SW480 (cell line): ENCODE measurements around the gene DRAP1.
"Not testable (repeated sequence)": the region's sequence is repeated elsewhere in the genome, so short reads cannot be mapped to it uniquely, and the experiment has no call there.

Source experiments
- DNase-seq: peaks from one replicate; pipeline ENCODE4 v3.0.0-alpha.2; 2016; ENCODE audit warnings: low spot score

The DRAP1 gene

GRCh38 chr11:65931773-65932557 is 12.7 kb downstream of the DRAP1 start:
- DNase-seq = no peak

GRCh38 chr11:65932558-65932919 is 13.3 kb downstream of the DRAP1 start:
- DNase-seq = no peak

- DNase-seq = no peak
Measured at GRCh38 chr11:65934014-65934413, 14.8 kb downstream of the DRAP1 start.

- no peak for DNase-seq
Measured at GRCh38 chr11:65937766-65938165, 18.5 kb downstream of the DRAP1 start.

- no peak for DNase-seq
Measured at GRCh38 chr11:65941720-65942310, 22.6 kb downstream of the DRAP1 start.

DNA sequence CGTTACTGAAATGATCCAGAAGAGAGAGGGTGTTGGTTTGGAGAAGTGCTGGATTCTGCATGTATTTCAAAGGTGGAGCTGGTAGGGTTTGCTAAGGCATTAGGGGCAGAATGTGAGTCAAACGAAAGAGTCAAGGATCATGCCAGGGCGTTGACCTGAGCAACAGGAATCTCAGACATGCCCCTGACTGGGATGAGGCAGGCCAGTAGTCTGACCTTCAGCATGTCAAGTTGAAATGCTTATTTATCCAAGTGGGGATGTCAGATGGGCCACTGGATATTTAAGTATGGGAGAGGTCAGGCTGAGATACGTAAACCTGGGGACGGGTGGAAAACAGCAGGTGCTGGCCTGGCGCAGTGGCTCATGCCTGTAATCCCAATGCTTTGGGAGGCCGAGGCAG is 23.3 kb downstream of the DRAP1 start:
- no peak for DNase-seq

- DNase-seq = no peak
Measured at GRCh38 chr11:65944191-65944590, 25.0 kb downstream of the DRAP1 start.

DNA sequence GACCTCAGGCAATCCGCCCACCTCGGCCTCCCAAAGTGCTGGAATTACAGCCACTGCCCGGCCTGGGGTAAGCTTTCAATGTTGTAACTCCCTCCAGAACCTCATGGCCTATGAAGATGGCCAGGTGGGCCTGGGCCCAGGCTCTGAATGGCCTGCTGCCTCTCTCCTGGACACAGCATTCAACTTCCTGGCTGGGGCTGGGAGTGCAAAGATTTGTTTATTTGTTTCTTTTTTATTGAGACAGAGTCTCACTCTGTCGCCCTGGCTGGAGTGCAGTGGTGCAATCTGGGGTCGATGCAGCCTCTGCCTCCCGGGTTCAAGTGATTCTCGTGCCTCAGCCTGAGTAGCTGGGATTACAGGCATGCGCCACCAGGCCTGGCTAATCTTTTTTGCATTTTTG is 25.5 kb downstream of the DRAP1 start:
- no peak for DNase-seq

- DNase-seq = no peak
Measured at GRCh38 chr11:65945430-65945911, 26.2 kb downstream of the DRAP1 start, which contains the start of gene TSGA10IP. TSS of gene TSGA10IP (plus strand) at chr11:65945480. CDS start at chr11:65945676, 196 bp downstream.

GRCh38 chr11:65945941-65946558 is 26.8 kb downstream of the DRAP1 start:
- DNase-seq = no peak

DNA sequence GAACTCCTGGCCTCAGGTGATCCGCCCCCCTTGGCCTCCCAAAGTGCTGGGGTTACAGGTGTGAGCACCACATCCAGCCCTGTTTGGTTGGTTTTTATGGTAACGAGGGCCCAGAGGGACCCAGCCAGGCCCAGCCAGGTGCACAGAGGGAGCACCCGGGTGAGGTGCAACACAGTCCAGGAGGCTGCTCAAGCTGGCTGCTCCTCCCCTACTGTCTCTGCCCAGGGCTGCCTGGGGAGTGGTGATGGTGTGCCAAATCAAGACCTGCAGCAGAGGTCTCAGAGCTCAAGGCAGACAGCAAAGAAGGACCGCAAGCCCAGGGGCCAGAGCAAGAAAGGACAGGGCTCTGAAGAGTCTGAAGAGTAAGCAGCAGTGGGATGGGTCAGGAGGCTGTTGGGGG is 27.4 kb downstream of the DRAP1 start:
- DNase-seq = no peak

GRCh38 chr11:65947133-65947532 is 27.9 kb downstream of the DRAP1 start:
- DNase-seq = no peak

- no peak for DNase-seq
Measured at GRCh38 chr11:65947603-65948125, 28.4 kb downstream of the DRAP1 start.

DNA sequence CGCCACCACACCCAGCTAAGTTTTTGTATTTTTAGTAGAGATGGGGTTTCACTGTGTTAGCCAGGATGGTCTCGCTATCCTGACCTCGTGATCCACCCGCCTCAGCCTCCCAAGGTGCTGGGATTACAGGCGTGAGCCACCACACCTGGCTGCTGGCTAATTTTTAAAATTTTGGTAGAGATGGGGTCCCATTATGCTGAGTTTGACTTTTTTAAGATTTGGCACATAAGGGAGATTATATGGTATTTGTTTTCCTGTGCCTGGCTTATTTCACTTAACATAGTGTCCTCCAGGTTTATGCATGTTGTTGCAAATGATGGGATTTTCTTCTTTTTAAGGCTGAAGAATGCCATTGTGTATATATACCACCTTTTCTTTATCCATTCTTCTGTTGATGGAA is 31.5 kb downstream of the DRAP1 start:
- DNase-seq = not testable (repeated sequence)

- not testable (repeated sequence) for DNase-seq
Measured at GRCh38 chr11:65951641-65952040, 32.4 kb downstream of the DRAP1 start.

- no peak for DNase-seq
Measured at GRCh38 chr11:65952052-65952521, 32.9 kb downstream of the DRAP1 start.

DNA sequence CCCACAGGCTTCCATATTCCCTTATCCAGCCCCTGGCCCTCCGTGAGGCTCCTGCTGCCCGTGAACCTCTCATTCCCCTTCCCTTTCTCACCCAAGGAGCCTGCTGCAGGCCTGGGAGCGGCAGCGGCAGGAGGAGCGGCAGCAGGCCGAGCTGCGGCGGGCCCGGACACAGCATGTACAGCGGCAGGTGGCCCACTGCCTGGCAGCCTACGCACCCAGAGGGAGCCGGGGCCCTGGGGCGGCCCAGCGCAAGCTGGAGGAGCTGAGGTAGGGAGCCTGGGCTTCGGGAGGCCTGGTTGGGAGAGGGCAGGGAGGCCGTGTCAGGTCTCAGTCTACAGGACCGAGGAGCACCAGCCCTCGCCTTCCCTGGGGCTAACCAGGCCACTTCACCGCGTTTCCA is 34.2 kb downstream of the DRAP1 start:
- no peak for DNase-seq

DNA sequence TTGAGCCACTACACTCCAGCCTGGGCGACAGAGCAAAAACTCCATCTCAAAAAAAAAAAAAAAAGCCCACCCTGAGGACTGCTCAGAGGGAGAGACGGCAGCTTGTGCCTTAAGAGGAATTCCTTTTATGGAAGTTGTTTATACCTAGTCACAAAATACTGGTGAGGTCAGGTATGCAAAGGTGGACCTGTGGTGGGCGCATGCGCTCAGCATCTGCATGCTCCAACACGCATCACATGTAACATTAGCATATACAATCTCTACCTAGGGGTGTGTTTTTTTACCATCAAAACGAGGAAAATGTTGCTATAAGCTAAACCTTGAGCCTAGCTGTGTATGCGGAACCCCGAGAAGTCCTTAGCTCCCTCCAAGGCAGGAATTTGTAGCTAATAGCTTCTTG is 35.5 kb downstream of the DRAP1 start:
- DNase-seq = no peak

GRCh38 chr11:65958291-65958690 is 39.1 kb downstream of the DRAP1 start:
- no peak for DNase-seq

DNA sequence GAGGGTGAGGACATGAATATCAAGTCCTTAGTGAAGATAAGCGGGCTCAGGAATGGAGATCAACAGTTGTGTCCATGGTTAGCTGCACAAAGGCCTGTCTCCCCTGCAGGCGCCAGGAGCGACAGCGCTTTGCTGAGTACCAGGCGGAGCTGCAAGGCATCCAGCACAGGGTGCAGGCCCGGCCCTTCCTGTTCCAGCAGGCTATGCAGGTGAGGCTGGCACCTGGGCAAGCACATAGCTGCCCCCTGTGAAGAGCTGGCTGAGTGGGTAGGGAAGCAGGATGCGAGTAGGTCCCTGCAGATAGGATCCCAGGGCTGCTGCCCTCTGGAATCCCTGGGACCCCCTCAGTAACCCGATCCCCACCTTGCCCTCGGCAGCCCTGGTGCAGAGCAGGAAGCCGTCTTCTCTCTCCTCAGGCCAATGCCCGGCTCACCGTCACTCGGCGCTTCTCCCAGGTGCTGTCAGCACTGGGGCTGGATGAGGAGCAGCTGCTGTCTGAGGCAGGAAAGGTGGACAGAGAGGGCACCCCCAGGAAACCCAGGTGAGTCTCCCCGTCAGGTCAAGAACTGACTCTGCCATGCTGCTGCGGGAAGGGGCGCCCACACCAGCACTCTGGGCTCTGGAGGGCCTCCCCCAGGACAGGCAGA is 39.7 kb downstream of the DRAP1 start:
- no peak for DNase-seq

- DNase-seq = no peak
Measured at GRCh38 chr11:65960824-65961266, 41.6 kb downstream of the DRAP1 start.
